Measurements from ENCODE around the gene SBK2. TPM values are rescaled to one million over a fixed set of nuclear protein-coding genes. Genes with fewer than 3 reads are reported as not detected.

SBK2 gene
- total RNA-seq, 1 experiment from 2014 or later, result 5.2 TPM

DNA sequence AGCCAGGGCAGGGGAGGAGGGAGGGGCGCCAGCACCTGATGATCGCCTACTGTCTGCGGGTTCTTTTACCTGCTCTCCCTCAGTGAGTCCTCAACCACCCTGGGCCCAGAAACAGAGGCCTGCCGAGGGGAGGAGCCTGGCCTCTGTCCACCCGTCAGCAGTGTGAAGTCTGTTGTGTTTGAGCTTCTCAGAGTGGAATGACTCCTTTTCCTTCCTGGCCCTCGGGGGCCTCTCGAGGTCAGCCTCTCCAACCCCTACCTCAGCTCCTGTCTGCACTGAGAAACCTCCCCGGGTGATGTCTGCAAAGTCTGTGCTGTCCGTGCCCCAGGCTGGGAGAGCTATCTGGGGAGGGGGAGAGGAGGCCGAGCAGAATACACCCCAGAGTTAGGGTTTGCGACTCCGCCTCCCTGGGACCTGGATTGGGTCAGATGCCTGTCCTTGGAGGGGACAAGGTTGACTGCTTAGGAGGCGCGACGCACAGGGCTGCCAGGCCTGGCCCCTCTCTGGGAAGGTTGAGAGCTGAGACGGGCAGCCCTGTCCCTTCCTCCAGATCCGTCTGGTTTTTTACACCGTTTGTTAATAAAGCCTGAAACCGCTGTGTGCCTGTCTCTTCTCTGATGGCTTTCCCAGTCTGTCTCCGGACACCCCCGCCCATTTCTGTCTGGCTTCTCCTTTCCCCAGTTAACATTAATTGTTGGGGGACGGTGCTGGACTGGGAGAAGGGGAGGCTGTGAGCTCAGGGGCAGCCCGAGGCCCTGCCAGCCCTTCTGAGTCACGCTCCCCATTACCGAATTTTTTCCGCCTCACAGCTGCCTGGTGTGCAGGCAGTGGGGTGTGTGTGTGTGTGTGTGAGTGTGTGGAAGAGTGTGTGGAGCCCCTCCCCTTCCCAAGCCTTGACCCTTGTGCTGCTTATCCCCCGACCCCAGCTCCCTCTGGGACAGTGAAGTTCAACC, 49.7 kb downstream of the SBK2 start (continued):
- TF ChIP-seq, protein P1, sequence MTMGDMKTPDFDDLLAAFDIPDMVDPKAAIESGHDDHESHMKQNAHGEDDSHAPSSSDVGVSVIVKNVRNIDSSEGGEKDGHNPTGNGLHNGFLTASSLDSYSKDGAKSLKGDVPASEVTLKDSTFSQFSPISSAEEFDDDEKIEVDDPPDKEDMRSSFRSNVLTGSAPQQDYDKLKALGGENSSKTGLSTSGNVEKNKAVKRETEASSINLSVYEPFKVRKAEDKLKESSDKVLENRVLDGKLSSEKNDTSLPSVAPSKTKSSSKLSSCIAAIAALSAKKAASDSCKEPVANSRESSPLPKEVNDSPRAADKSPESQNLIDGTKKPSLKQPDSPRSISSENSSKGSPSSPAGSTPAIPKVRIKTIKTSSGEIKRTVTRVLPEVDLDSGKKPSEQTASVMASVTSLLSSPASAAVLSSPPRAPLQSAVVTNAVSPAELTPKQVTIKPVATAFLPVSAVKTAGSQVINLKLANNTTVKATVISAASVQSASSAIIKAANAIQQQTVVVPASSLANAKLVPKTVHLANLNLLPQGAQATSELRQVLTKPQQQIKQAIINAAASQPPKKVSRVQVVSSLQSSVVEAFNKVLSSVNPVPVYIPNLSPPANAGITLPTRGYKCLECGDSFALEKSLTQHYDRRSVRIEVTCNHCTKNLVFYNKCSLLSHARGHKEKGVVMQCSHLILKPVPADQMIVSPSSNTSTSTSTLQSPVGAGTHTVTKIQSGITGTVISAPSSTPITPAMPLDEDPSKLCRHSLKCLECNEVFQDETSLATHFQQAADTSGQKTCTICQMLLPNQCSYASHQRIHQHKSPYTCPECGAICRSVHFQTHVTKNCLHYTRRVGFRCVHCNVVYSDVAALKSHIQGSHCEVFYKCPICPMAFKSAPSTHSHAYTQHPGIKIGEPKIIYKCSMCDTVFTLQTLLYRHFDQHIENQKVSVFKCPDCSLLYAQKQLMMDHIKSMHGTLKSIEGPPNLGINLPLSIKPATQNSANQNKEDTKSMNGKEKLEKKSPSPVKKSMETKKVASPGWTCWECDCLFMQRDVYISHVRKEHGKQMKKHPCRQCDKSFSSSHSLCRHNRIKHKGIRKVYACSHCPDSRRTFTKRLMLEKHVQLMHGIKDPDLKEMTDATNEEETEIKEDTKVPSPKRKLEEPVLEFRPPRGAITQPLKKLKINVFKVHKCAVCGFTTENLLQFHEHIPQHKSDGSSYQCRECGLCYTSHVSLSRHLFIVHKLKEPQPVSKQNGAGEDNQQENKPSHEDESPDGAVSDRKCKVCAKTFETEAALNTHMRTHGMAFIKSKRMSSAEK (CRISPR knock-in tag; IDR thresholded peaks at IDR 0.05; ENCODE audit: borderline replicate concordance), result no peak

DNA sequence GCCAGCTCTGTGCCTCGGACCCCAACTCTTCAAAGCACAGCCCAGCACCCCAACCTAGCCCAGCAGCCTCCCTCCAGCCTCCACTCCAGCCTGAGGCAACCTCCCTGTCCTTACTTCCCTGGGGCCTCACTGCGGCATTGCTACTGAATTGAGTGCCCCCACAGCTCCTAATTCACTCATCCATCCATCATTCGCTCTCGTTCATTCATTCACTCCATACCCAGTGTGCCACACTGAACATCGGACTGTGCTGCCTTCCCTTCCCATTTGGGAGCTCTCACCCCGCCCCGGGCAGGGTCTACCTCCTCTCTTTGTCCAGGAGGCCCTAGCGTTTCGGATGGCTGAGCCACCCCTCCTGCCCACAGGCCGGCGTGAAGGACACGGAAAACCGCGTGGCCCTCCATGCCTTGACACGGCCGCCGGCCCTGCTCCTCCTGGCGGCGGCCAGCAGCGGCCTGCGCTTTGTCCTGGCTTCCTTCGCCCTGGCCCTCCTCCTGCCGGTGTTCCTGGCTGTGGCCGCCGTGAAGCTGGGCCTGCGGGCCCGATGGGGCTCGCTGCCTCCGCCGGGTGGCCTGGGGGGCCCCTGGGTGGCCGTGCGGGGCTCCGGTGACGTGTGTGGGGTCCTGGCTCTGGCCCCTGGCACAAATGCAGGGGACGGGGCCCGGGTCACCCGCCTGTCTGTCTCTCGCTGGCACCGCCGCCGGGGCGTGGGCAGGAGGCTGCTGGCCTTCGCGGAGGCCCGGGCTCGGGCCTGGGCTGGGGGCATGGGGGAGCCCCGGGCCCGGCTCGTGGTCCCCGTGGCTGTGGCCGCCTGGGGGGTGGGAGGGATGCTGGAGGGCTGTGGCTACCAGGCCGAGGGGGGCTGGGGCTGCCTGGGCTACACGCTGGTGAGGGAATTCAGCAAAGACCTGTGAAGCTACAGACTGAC, 50.6 kb downstream of the SBK2 start:
- Mint-ChIP-seq H3K27ac (peak overlapping the region; percentile 87), H3K4me1 (peaks cover 19% of the 10 kb centered on the region), H3K36me3 (no peaks in the 10 kb centered on the region), H3K27me3 (ENCODE audit: low read depth) (no peaks in the 10 kb centered on the region), H3K4me3 (peak overlapping the region; percentile 82), H3K9me3 (no peaks in the 10 kb centered on the region)
- ChIA-PET POLR2A (interaction anchor here (0.5 to 1.3 kb wide), 4 partner anchors 10 to 121 kb away, joined by 4 to 5 read pairs (median 4); partner anchors contain the start of gene ZNF628), CTCF (interaction anchor here (0.9 to 13.5 kb wide), 7 partner anchors 18 to 340 kb away, joined by 3 to 96 read pairs (median 4); partner anchors contain the start of gene ISOC2)
- no peak for ATAC-seq
- no peak for DNase-seq (ENCODE audit: low spot score)
- TF ChIP-seq, protein P2, sequence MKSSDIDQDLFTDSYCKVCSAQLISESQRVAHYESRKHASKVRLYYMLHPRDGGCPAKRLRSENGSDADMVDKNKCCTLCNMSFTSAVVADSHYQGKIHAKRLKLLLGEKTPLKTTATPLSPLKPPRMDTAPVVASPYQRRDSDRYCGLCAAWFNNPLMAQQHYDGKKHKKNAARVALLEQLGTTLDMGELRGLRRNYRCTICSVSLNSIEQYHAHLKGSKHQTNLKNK (CRISPR knock-in tag; IDR thresholded peaks at IDR 0.05), result no peak
- no peak for TF ChIP-seq CBFB (CRISPR knock-in tag; IDR thresholded peaks at IDR 0.05; ENCODE audit: low read depth)
- TF ChIP-seq PRDM15 (CRISPR knock-in tag; IDR thresholded peaks at IDR 0.05), result no peak
- TF ChIP-seq, protein P3, sequence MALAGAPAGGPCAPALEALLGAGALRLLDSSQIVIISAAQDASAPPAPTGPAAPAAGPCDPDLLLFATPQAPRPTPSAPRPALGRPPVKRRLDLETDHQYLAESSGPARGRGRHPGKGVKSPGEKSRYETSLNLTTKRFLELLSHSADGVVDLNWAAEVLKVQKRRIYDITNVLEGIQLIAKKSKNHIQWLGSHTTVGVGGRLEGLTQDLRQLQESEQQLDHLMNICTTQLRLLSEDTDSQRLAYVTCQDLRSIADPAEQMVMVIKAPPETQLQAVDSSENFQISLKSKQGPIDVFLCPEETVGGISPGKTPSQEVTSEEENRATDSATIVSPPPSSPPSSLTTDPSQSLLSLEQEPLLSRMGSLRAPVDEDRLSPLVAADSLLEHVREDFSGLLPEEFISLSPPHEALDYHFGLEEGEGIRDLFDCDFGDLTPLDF (CRISPR knock-in tag; IDR thresholded peaks at IDR 0.05), result no peak
- no peak for TF ChIP-seq STAT6 (CRISPR knock-in tag; conservative IDR thresholded peaks at IDR 0.05; ENCODE audit: low read depth)
- TF ChIP-seq, protein P4, sequence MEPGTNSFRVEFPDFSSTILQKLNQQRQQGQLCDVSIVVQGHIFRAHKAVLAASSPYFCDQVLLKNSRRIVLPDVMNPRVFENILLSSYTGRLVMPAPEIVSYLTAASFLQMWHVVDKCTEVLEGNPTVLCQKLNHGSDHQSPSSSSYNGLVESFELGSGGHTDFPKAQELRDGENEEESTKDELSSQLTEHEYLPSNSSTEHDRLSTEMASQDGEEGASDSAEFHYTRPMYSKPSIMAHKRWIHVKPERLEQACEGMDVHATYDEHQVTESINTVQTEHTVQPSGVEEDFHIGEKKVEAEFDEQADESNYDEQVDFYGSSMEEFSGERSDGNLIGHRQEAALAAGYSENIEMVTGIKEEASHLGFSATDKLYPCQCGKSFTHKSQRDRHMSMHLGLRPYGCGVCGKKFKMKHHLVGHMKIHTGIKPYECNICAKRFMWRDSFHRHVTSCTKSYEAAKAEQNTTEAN (CRISPR knock-in tag; IDR thresholded peaks at IDR 0.05), result no peak
- TF ChIP-seq NR2C2 (CRISPR knock-in tag; IDR thresholded peaks at IDR 0.05), result 0 out of 2 replicates have a peak, but pooled peaks have one; percentile 27
- TF ChIP-seq SP1 (CRISPR knock-in tag; conservative IDR thresholded peaks at IDR 0.05), result no peak
